ENCODE results near the gene MCFD2.

MCFD2 gene

GRCh38 chr2:46858702-46859090, 56.9 kb downstream of the MCFD2 start:
- no peak for TF ChIP-seq CTCF (conservative IDR thresholded peaks at IDR 0.05; ENCODE audit: control insufficient read depth, insufficient read depth, low read depth, low read length)
- H3K4me3 ChIP-seq (ENCODE audit: control insufficient read depth, low read depth, low read length) = no peak overlapping the region
- peak; percentile 98 for DNase-seq (ENCODE audit: low read depth)

DNA sequence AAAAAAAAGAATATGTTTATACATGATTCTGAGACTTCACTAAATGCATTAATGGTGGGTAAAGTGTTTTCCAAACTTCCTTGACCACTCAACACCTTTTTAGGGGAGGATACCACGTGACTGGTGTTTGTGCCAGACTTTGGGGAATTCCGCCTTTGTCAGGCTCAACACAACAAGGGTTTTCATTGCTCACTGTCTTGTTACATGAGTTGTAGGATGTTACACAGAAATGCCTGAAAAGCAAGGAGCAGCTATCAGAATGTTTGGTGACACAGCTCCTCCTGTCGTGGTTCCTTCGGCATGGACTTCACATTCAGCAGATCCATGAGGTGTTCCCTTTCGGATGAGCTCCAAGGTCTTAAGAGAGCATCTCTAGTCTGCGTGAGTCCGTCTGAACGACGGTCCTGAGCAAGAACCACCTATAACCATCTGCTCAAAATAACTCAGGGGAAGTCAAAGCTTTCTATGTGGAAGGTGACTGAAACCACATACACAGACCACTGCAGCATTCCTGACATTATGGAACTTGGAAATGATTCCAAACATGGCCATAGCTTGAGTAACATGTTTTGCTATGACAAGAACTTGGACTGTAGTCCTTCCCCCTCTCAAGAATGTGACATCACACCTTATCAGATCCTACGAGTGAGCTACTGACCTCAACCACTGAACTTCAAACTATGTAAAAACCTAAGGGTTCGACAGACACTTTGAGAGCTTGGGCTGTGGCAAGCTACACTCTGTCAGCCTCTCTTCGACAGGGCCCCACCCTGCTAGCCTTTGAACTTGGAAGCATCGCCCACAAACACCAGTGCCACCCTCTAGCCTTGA, 57.5 kb downstream of the MCFD2 start:
- TF ChIP-seq CTCF (conservative IDR thresholded peaks at IDR 0.05; ENCODE audit: control insufficient read depth, insufficient read depth, low read depth, low read length) = no peak
- DNase-seq (ENCODE audit: low read depth) = peak; percentile 84
- no peak overlapping the region for H3K4me3 ChIP-seq (ENCODE audit: control insufficient read depth, low read depth, low read length)

DNA sequence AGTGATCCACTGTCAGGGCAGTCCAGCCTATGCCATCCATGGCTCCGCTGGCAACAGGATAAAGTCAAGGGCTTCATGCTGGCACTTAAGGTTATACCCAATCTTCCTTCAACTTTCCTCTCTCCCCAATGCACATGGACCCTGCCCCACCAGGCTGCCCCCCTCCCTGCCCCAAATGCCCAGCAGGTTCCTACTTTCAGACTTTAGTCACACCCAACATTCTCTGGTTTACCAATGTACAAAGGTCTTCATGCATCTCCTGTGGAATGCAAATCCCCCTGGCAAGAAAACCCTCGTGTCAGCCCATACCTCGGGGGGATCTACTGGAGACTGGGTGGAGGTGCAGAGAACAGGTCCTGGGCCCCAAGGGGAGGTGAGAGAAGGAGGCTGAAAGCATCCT, 59.3 kb downstream of the MCFD2 start:
- no peak for TF ChIP-seq CTCF (conservative IDR thresholded peaks at IDR 0.05; ENCODE audit: control insufficient read depth, insufficient read depth, low read depth, low read length)
- DNase-seq (ENCODE audit: low read depth) = no peak
- H3K4me3 ChIP-seq (ENCODE audit: control insufficient read depth, low read depth, low read length) = no peak overlapping the region

DNA sequence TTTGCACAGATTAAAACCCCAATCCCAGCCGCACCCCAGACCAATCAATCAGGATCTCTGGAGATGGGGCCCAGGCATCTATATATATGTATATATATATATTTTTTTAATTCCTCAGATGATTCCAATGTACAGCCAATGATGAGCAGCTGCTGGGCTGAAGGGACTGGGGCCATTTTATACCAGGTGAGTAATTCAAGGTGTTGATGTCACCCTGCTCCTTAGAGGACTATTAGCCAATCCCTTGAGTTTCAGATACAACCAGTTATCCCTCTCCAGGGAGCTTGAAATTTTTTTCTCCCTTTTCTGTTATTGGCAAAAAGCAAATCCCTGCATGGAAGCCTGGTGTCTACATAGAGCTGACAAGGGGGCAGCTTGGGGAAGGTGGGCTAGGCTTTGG, 59.8 kb downstream of the MCFD2 start:
- DNase-seq (ENCODE audit: low read depth) = no peak
- H3K4me3 ChIP-seq (ENCODE audit: control insufficient read depth, low read depth, low read length) = no peak overlapping the region
- TF ChIP-seq CTCF (conservative IDR thresholded peaks at IDR 0.05; ENCODE audit: control insufficient read depth, insufficient read depth, low read depth, low read length) = no peak

DNA sequence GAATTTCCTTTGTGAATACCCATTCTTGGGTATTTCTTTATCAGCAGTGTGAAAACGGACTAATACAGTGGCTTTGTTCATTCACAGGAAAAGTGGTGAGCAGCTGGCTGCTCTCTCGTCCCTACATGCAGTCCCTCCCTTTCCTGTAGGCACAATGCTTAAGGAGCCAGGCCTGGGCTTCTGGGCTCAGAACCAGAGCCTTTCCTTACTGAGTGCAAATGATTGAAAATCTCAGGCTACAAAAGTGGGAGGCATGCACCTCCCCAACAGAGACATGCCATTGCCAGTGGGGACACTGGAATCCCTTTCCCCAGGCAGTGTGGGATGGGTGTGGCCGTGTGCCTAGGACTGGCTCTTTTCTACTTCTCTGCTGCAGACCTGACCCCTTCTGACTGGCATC, 61.3 kb downstream of the MCFD2 start:
- TF ChIP-seq CTCF (conservative IDR thresholded peaks at IDR 0.05; ENCODE audit: control insufficient read depth, insufficient read depth, low read depth, low read length) = no peak
- DNase-seq (ENCODE audit: low read depth) = no peak

DNA sequence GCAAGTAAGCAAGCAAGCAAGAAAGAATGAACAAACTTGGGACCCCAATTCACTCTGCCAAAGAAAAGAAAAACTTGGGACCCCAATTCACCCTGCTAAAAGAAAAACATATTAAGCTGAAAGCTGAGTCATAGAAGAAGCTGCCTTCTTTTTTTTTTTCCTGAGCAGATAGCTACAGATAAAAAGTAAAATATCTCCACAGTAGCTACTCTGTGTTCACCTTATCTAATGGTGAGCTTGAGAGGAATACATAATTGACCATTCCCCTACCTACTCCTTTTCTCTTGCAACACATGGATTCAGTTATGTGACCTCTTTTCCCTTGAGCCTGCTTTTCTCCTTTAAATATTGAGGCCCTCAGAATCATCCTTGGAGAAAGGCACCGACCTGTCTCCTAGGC, 63.0 kb downstream of the MCFD2 start:
- H3K4me3 ChIP-seq (ENCODE audit: control insufficient read depth, low read depth, low read length) = no peak overlapping the region
- no peak for DNase-seq (ENCODE audit: low read depth)
- TF ChIP-seq CTCF (conservative IDR thresholded peaks at IDR 0.05; ENCODE audit: control insufficient read depth, insufficient read depth, low read depth, low read length) = no peak

More for the DNA sequence above, 61.3 kb downstream of the MCFD2 start:
- H3K4me3 ChIP-seq (ENCODE audit: control insufficient read depth, low read depth, low read length) = no peak overlapping the region
